H9 (cell line): ENCODE measurements around the gene RAD23B. TPM values are rescaled to one million over a fixed set of nuclear protein-coding genes. Genes with fewer than 3 reads are reported as not detected.

Experiments
- DNase-seq: peaks from one replicate; pipeline ENCODE4 v3.0.0-alpha.2; 2017
- H2AFZ ChIP-seq: one replicate; pipeline ENCODE4 v1.6.1; 2013; ENCODE audit warnings: mild to moderate bottlenecking, low read length, control low read depth, moderate library complexity
- H2AK5ac ChIP-seq: 2 replicates; pipeline ENCODE4 v1.6.1; 2013; ENCODE audit warnings: low read length, control low read depth, mixed read lengths; ENCODE audit not compliant: insufficient read length
- H2BK120ac ChIP-seq: one replicate; pipeline ENCODE4 v1.6.1; 2013; ENCODE audit warnings: low read depth, mild to moderate bottlenecking, low read length, control low read depth, inconsistent platforms; ENCODE audit not compliant: poor library complexity, severe bottlenecking
- H2BK12ac ChIP-seq: 2 replicates; pipeline ENCODE4 v1.6.1; 2013; ENCODE audit warnings: low read length, control low read depth, mixed read lengths, low read depth; ENCODE audit not compliant: insufficient read length
- H2BK15ac ChIP-seq: 2 replicates; pipeline ENCODE4 v1.6.1; 2013; ENCODE audit warnings: low read depth, low read length, control low read depth
- H2BK20ac ChIP-seq: one replicate; pipeline ENCODE4 v1.6.1; 2013; ENCODE audit warnings: low read depth, mild to moderate bottlenecking, low read length, control low read depth, inconsistent platforms; ENCODE audit not compliant: poor library complexity, severe bottlenecking
- H2BK5ac ChIP-seq: 2 replicates; pipeline ENCODE4 v1.6.1; 2013; ENCODE audit warnings: low read length, control low read depth, mixed read lengths; ENCODE audit not compliant: insufficient read length
- H3K14ac ChIP-seq: 2 replicates; pipeline ENCODE4 v1.6.1; 2013; ENCODE audit warnings: low read length, control low read depth; ENCODE audit not compliant: insufficient read depth
- H3K18ac ChIP-seq: 2 replicates; pipeline ENCODE4 v1.6.1; 2013; ENCODE audit warnings: low read depth, mild to moderate bottlenecking, mixed read lengths, low read length, control low read depth; ENCODE audit not compliant: insufficient read length
- H3K23ac ChIP-seq: 2 replicates; pipeline ENCODE4 v1.6.1; 2013; ENCODE audit warnings: low read length, control low read depth, mixed read lengths, low read depth; ENCODE audit not compliant: insufficient read length
- H3K23me2 ChIP-seq: 2 replicates; pipeline ENCODE4 v1.6.1; 2013; ENCODE audit warnings: low read depth, mild to moderate bottlenecking, mixed read lengths, low read length, control low read depth; ENCODE audit not compliant: insufficient read length, poor library complexity, severe bottlenecking
- H3K27ac ChIP-seq: 2 replicates; pipeline ENCODE4 v1.5.1; 2013; ENCODE audit warnings: low read length, control low read depth, mixed read lengths, low read depth; ENCODE audit not compliant: insufficient read length
- H3K27me3 ChIP-seq: 2 replicates; pipeline ENCODE4 v1.6.1; 2013; ENCODE audit warnings: low read length, control low read depth, inconsistent platforms; ENCODE audit not compliant: insufficient read depth
- H3K4ac ChIP-seq: 2 replicates; pipeline ENCODE4 v1.6.1; 2013; ENCODE audit warnings: low read depth, mild to moderate bottlenecking, control low read depth, inconsistent platforms, low read length, moderate library complexity
- H3K4me1 ChIP-seq: 2 replicates; pipeline ENCODE4 v1.6.1; 2013; ENCODE audit warnings: low read length, control low read depth, inconsistent platforms; ENCODE audit not compliant: insufficient read depth
- H3K4me2 ChIP-seq: 2 replicates; pipeline ENCODE4 v1.6.1; 2013; ENCODE audit warnings: low read length, control low read depth, mixed read lengths; ENCODE audit not compliant: insufficient read length, insufficient read depth
- H3K56ac ChIP-seq: 2 replicates; pipeline ENCODE4 v1.6.1; 2013; ENCODE audit warnings: low read depth, mild to moderate bottlenecking, mixed read lengths, low read length, control low read depth; ENCODE audit not compliant: insufficient read length
- H3K79me1 ChIP-seq: 2 replicates; pipeline ENCODE4 v1.6.1; 2013; ENCODE audit warnings: low read depth, mild to moderate bottlenecking, moderate library complexity, low read length, control low read depth, inconsistent platforms; ENCODE audit not compliant: insufficient read depth, poor library complexity, severe bottlenecking
- H3K79me2 ChIP-seq: 2 replicates; pipeline ENCODE4 v1.6.1; 2013; ENCODE audit warnings: low read length, control low read depth, inconsistent platforms; ENCODE audit not compliant: insufficient read depth
- H3K9ac ChIP-seq: 2 replicates; pipeline ENCODE4 v1.6.1; 2013; ENCODE audit warnings: low read length, control low read depth, mixed read lengths; ENCODE audit not compliant: insufficient read length; ENCODE audit errors: extremely low read depth
- H3K9me3 ChIP-seq: one replicate; pipeline ENCODE4 v1.6.1; 2013; ENCODE audit warnings: low read depth, low read length, inconsistent platforms; ENCODE audit not compliant: control insufficient read depth
- H3T11ph ChIP-seq: one replicate; pipeline ENCODE4 v1.6.1; 2013; ENCODE audit warnings: mild to moderate bottlenecking, low read length, control low read depth, inconsistent platforms
- H4K20me1 ChIP-seq: one replicate; pipeline ENCODE4 v1.6.1; 2013; ENCODE audit not compliant: control insufficient read depth, insufficient read length, insufficient read depth
- H4K5ac ChIP-seq: 2 replicates; pipeline ENCODE4 v1.6.1; 2013; ENCODE audit warnings: low read depth, mild to moderate bottlenecking, mixed read lengths, low read length, control low read depth; ENCODE audit not compliant: insufficient read length
- H4K8ac ChIP-seq: replicated peaks from 2 replicates; pipeline ENCODE4 v1.6.1; 2013; ENCODE audit warnings: low read length, control low read depth, mixed read lengths, low read depth; ENCODE audit not compliant: insufficient read length
- H4K91ac ChIP-seq: 2 replicates; pipeline ENCODE4 v1.6.1; 2013; ENCODE audit warnings: low read depth, mild to moderate bottlenecking, moderate library complexity, mixed read lengths, low read length, control low read depth; ENCODE audit not compliant: insufficient read length
- H3K27ac Mint-ChIP-seq, 3 experiments: 2 replicates in 2 of 3; 3 replicates in 1 of 3; pipeline ENCODE4 v1.8.0; 2020 to 2021; ENCODE audit warnings: mixed read lengths in 3 of 3, mild to moderate bottlenecking in 1 of 3, moderate library complexity in 1 of 3
- H3K27me3 Mint-ChIP-seq: 2 replicates; pipeline ENCODE4 v1.8.0; 2021; ENCODE audit warnings: low read depth, mild to moderate bottlenecking, moderate library complexity, mixed read lengths
- H3K36me3 Mint-ChIP-seq, 3 experiments: 2 replicates in 2 of 3; 3 replicates in 1 of 3; pipeline ENCODE4 v1.8.0; 2020 to 2021; ENCODE audit warnings: low read depth in 3 of 3, mixed read lengths in 3 of 3; ENCODE audit not compliant: insufficient read depth in 1 of 3
- H3K4me1 Mint-ChIP-seq, 2 experiments: 2 replicates each; pipeline ENCODE4 v1.8.0; 2020; ENCODE audit warnings: mixed read lengths in 2 of 2
- H3K4me3 Mint-ChIP-seq, 2 experiments: 2 replicates in 1 of 2; 3 replicates in 1 of 2; pipeline ENCODE4 v1.8.0; 2020 to 2021; ENCODE audit warnings: mild to moderate bottlenecking in 2 of 2, mixed read lengths in 2 of 2, moderate library complexity in 1 of 2
- H3K9me3 Mint-ChIP-seq, 2 experiments: 2 replicates in 1 of 2; 3 replicates in 1 of 2; pipeline ENCODE4 v1.8.0; 2020; ENCODE audit warnings: mild to moderate bottlenecking in 2 of 2, mixed read lengths in 2 of 2, moderate library complexity in 1 of 2
- WGBS: extraction: QIAGEN DNeasy Blood & Tissue Kit; methylation state at CpG from one replicate; pipeline ENCODE4 v1.1.7; 2013; ENCODE audit warnings: missing lambda C conversion rate, low lambda C conversion rate, mixed read lengths; ENCODE audit not compliant: insufficient read length; ENCODE audit errors: extremely low coverage; 5-methylcytosine and 5-hydroxymethylcytosine counted together
- total RNA-seq: library from RNA; stranded (reverse); gene quantifications from 2 replicates; pipeline ENCODE4 v1.2.1, GENCODE V29; 2021
- TF ChIP-seq, protein P1 (sequence below): fragments of 200-600 bp; sonication (generic); conservative IDR thresholded peaks from 3 replicates; pipeline ENCODE4 v1.8.0; 2021; ENCODE audit warnings: antibody characterized with exemption, mild to moderate bottlenecking

RAD23B gene
- total RNA-seq, 1 experiment from 2014 or later = 154 TPM

DNA sequence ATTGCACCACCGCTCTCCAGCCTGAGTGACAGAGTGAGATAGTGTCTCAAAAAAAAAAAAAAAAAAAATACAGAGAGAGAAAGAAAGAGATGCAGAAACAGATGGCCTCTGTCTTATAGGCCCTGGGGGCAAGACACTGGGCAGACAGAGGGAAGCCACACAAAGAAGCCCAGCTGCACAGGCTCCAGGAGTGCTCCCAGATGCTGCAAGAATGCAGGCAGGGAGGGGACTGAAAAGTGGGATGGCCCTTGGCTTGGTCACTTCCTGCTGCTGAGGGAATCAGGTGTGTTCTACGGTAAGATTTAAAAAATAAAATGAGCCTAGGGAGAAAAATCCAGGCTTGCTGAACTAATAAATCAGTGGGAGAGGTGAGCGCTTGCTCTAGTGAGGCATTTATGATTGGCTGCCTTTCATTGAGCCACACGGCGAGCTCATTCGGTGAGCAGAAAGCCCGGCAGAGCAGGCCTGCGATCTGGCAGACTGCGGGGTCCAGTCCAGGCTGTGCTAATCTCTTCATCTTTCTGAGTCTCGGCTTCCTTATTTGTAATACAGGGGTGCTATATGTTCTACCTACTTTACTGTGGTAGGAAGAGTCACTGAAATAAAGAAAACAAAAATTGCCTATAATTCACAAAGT, 80.6 kb downstream of the RAD23B start:
- H2AFZ ChIP-seq = no peak overlapping the region
- no peak overlapping the region for H3K4me2 ChIP-seq
- no peak overlapping the region for H3T11ph ChIP-seq
- H2BK120ac ChIP-seq = no peak overlapping the region
- no peak overlapping the region for H3K23ac ChIP-seq
- H2BK12ac ChIP-seq = no peak overlapping the region
- H4K91ac ChIP-seq = no peak overlapping the region
- no peak overlapping the region for H2BK15ac ChIP-seq
- H3K56ac ChIP-seq = no peak overlapping the region
- WGBS = no CpG with 5 or more reads among the region's 10 CpGs
- H2BK5ac ChIP-seq = no peak overlapping the region
- no peaks in the 10 kb centered on the region for H3K36me3 Mint-ChIP-seq
- no peak overlapping the region for H3K27ac ChIP-seq
- no peaks in the 10 kb centered on the region for H3K27me3 ChIP-seq
- H3K23me2 ChIP-seq = no peaks in the 10 kb centered on the region
- no peak overlapping the region for H3K4ac ChIP-seq
- no peaks in the 10 kb centered on the region for H3K9me3 ChIP-seq
- H3K4me1 Mint-ChIP-seq = peaks cover 9% of the 10 kb centered on the region in 2 experiments
- TF ChIP-seq, protein P1, sequence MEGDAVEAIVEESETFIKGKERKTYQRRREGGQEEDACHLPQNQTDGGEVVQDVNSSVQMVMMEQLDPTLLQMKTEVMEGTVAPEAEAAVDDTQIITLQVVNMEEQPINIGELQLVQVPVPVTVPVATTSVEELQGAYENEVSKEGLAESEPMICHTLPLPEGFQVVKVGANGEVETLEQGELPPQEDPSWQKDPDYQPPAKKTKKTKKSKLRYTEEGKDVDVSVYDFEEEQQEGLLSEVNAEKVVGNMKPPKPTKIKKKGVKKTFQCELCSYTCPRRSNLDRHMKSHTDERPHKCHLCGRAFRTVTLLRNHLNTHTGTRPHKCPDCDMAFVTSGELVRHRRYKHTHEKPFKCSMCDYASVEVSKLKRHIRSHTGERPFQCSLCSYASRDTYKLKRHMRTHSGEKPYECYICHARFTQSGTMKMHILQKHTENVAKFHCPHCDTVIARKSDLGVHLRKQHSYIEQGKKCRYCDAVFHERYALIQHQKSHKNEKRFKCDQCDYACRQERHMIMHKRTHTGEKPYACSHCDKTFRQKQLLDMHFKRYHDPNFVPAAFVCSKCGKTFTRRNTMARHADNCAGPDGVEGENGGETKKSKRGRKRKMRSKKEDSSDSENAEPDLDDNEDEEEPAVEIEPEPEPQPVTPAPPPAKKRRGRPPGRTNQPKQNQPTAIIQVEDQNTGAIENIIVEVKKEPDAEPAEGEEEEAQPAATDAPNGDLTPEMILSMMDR = no peak
- no peak overlapping the region for H4K8ac ChIP-seq
- no peak overlapping the region for H4K5ac ChIP-seq
- peak overlapping the region in 2 of 3 experiments; percentile 30 to 52; a peak in 2 of 7 replicates for H3K27ac Mint-ChIP-seq
- H2AK5ac ChIP-seq = no peak overlapping the region
- peak; percentile 41 for DNase-seq
- H3K14ac ChIP-seq = no peak overlapping the region
- H4K20me1 ChIP-seq = no peaks in the 10 kb centered on the region
- no peaks in the 10 kb centered on the region for H3K27me3 Mint-ChIP-seq
- H3K79me2 ChIP-seq = no peaks in the 10 kb centered on the region
- H3K18ac ChIP-seq = no peak overlapping the region
- no peaks in the 10 kb centered on the region; the same call in 1 of the 2 replicates for H3K4me1 ChIP-seq
- H3K9me3 Mint-ChIP-seq = no peaks in the 10 kb centered on the region
- peak overlapping the region; percentile 93 for H2BK20ac ChIP-seq
- no peak overlapping the region; a peak in 2 of 5 replicates for H3K4me3 Mint-ChIP-seq
- no peaks in the 10 kb centered on the region for H3K79me1 ChIP-seq
- H3K9ac ChIP-seq = no peak overlapping the region
